HepG2 (cell line): Measurements from ENCODE around the gene OPRL1. TPM values are rescaled to one million over a fixed set of nuclear protein-coding genes. Genes with fewer than 3 reads are reported as not detected.

Experiments
- ATAC-seq: fragments of 200-7000 bp; cut with Tn5 transposase; 3 replicates; pipeline ENCODE4 v1.9.1; 2020; ENCODE audit warnings: mild to moderate bottlenecking, moderate library complexity
- BruUV-seq: library from RNA; stranded (reverse); fragments of 400-500 nt; replicated peaks from 2 replicates; lab custom pipeline; 2021; lab: Mats Ljungman, UMichigan
- CTCF ChIA-PET: fragments of 300-600 bp; formaldehyde crosslinking; extraction: SDS; loops from one replicate; lab custom pipeline; 2021; ENCODE audit warnings: low total read pairs, inconsistent platforms, low intra/inter-chr PET ratio; lab: Yijun Ruan, JAX
- POLR2A ChIA-PET: fragments of 350-600 bp; sonication (Branson Sonifier 250); formaldehyde crosslinking; loops from one replicate; lab custom pipeline; 2020; ENCODE audit warnings: antibody characterized with exemption, inconsistent platforms; lab: Yijun Ruan, JAX
- DNase-seq: peaks from one replicate; pipeline ENCODE4 v3.0.0-alpha.2; 2015; ENCODE audit warnings: low spot score
- FAIRE-seq: peaks from 3 replicates; lab custom pipeline; 2011; peaks lifted over from hg19 to GRCh38; lab: Jason Lieb, UNC
- H2AFZ ChIP-seq: one replicate; pipeline ENCODE4 v1.6.1; 2011; ENCODE audit warnings: low read length, inconsistent platforms
- H3K27ac ChIP-seq: fragments of 300-600 bp; 3 replicates; pipeline ENCODE4 v1.8.0; 2011; ENCODE audit warnings: mixed run types, mild to moderate bottlenecking, mixed read lengths, low read length, inconsistent platforms; ENCODE audit not compliant: insufficient read depth; ENCODE audit errors: extremely low read length
- H3K27me3 ChIP-seq, 2 experiments: fragments of 200-600 bp in 1 of 2; 2 replicates in 1 of 2; 3 replicates in 1 of 2; pipeline versions ENCODE4 v1.6.0 to v1.8.0; 2011; ENCODE audit warnings: low read length in 2 of 2, mild to moderate bottlenecking in 2 of 2, moderate library complexity in 2 of 2, inconsistent platforms in 1 of 2; ENCODE audit not compliant: insufficient read depth in 2 of 2, control insufficient read depth in 1 of 2
- H3K36me3 ChIP-seq, 2 experiments: fragments of 200-600 bp in 1 of 2; replicated peaks in 1 of 2; 2 replicates in 1 of 2; 3 replicates in 1 of 2; pipeline versions ENCODE4 v1.5.1 to v1.8.0; 2011; ENCODE audit warnings: low read length in 2 of 2, inconsistent platforms in 1 of 2; ENCODE audit not compliant: insufficient read depth in 2 of 2, control insufficient read depth in 1 of 2
- H3K4me1 ChIP-seq: 2 replicates; pipeline ENCODE4 v1.5.1; 2012; ENCODE audit warnings: low read length, inconsistent platforms; ENCODE audit not compliant: insufficient read depth
- H3K4me2 ChIP-seq: 2 replicates; pipeline ENCODE4 v1.6.0; 2011; ENCODE audit warnings: low read depth, low read length, inconsistent platforms
- H3K4me3 ChIP-seq, 3 experiments: fragments of 200-600 bp in 1 of 3; sonication (generic), shearing (Covaris generic) in 1 of 3; replicated peaks in 1 of 3; 2 replicates each; pipeline ENCODE4 v1.5.1; 2011 to 2016; ENCODE audit warnings: low read length in 3 of 3, inconsistent platforms in 2 of 3, low read depth in 2 of 3, mild to moderate bottlenecking in 2 of 3, control low read depth in 1 of 3, mixed read lengths in 1 of 3; ENCODE audit not compliant: insufficient read depth in 1 of 3
- H3K79me2 ChIP-seq: one replicate; pipeline ENCODE4 v1.6.1; 2011; ENCODE audit warnings: low read length, inconsistent platforms; ENCODE audit not compliant: insufficient read depth
- H3K9ac ChIP-seq: 2 replicates; pipeline ENCODE4 v1.6.0; 2011; ENCODE audit warnings: mild to moderate bottlenecking, low read depth, low read length, inconsistent platforms; ENCODE audit not compliant: insufficient read depth
- H3K9me3 ChIP-seq: 2 replicates; pipeline ENCODE4 v1.5.1; 2012; ENCODE audit warnings: mild to moderate bottlenecking, low read length
- H4K20me1 ChIP-seq: 2 replicates; pipeline ENCODE4 v1.6.0; 2011; ENCODE audit warnings: inconsistent platforms, mild to moderate bottlenecking, low read length, moderate library complexity; ENCODE audit not compliant: insufficient read depth
- AGO2 ChIP-seq: fragments of 200-400 bp; formaldehyde crosslinking; optimal IDR thresholded peaks from 2 replicates; pipeline ENCODE3; 2017; ENCODE audit warnings: mild to moderate bottlenecking, low read depth, low read length, moderate library complexity
- ATRX ChIP-seq: sonication (generic); formaldehyde crosslinking; IDR thresholded peaks from 2 replicates; pipeline ENCODE4 v1.4.0; 2020; ENCODE audit warnings: missing genetic modification reagents, borderline replicate concordance
- CEBPG ChIP-seq: IDR thresholded peaks from 2 replicates; pipeline ENCODE4 v1.6.1; 2016
- MLX ChIP-seq: IDR thresholded peaks from 2 replicates; pipeline ENCODE4 v1.6.1; 2016
- REPIN1 ChIP-seq: sonication (generic); formaldehyde crosslinking; IDR thresholded peaks from 2 replicates; pipeline ENCODE4 v1.8.0; 2022; ENCODE audit warnings: missing genetic modification reagents, low read depth, mild to moderate bottlenecking, borderline replicate concordance
- SMAD3 ChIP-seq: sonication (generic); formaldehyde crosslinking; IDR thresholded peaks from 2 replicates; pipeline ENCODE4 v1.4.0; 2020; ENCODE audit warnings: missing genetic modification reagents
- SRSF9 ChIP-seq: fragments of 200-400 bp; formaldehyde crosslinking; IDR thresholded peaks from 2 replicates; pipeline ENCODE4 v1.6.1; 2018; ENCODE audit warnings: borderline replicate concordance, mild to moderate bottlenecking, low read depth, low read length; ENCODE audit not compliant: insufficient read depth, poor library complexity, severe bottlenecking
- ZC3H13 ChIP-seq: sonication (generic); formaldehyde crosslinking; IDR thresholded peaks from 2 replicates; pipeline ENCODE4 v1.8.1; 2023; ENCODE audit warnings: mild to moderate bottlenecking, missing genetic modification reagents, moderate library complexity
- ZIK1 ChIP-seq: sonication (generic); formaldehyde crosslinking; IDR thresholded peaks from 2 replicates; pipeline ENCODE4 v1.5.0; 2020; ENCODE audit warnings: mild to moderate bottlenecking, low read depth, missing genetic modification reagents, borderline replicate concordance
- ZNF460 ChIP-seq: sonication (generic); formaldehyde crosslinking; IDR thresholded peaks from 2 replicates; pipeline ENCODE4 v1.5.1; 2020; ENCODE audit warnings: missing genetic modification reagents, mild to moderate bottlenecking, borderline replicate concordance
- ZNF749 ChIP-seq: sonication (generic); formaldehyde crosslinking; IDR thresholded peaks from 2 replicates; pipeline ENCODE4 v1.8.0; 2022; ENCODE audit warnings: mild to moderate bottlenecking, missing genetic modification reagents, moderate library complexity, borderline replicate concordance
- WGBS: methylation state at CpG from one replicate; pipeline ENCODE4 v1.1.6; 2017; ENCODE audit warnings: low lambda C conversion rate; 5-methylcytosine and 5-hydroxymethylcytosine counted together
- in situ Hi-C: cut with HindIII; loops from 2 replicates; pipeline ENCODE4 v1.10.0; 2017; ENCODE audit warnings: low pct_unique_long_range_greater_than_20kb; ENCODE audit not compliant: extremely low pct_ligation_motif_present
- intact Hi-C: fragments of 100-400 bp; cut with micrococcal nuclease; formaldehyde crosslinking; loops from one replicate; pipeline ENCODE4 v1.10.0; 2022; ENCODE audit not compliant: unreplicated experiment
- polyA plus RNA-seq, 8 experiments: library from polyadenylated mRNA; depleted of rRNA in 3 of 8; stranded (reverse) in 7 of 8; unstranded in 1 of 8; fragments of >200 nt; fragmentation: Illumina TruSeq in 4 of 8; extraction: Trizol in 4 of 8; gene quantifications; 2 replicates each; pipeline versions ENCODE4 v1.2.1 to v1.2.3, GENCODE V29; 2011 to 2016; ENCODE audit warnings: low read depth in 4 of 8, missing spikeins in 1 of 8, mixed read lengths in 1 of 8; ENCODE audit not compliant: insufficient read depth in 1 of 8
- total RNA-seq, 5 experiments: library from RNA; depleted of rRNA; stranded (reverse); fragments of >200 nt; fragmentation: Illumina TruSeq; extraction: Trizol; gene quantifications; 2 replicates each; pipeline ENCODE4 v1.2.3, GENCODE V29; 2016; ENCODE audit warnings: low read depth in 1 of 5
- TF ChIP-seq, protein P1 (sequence below): sonication (generic); formaldehyde crosslinking; IDR thresholded peaks from 2 replicates; pipeline ENCODE4 v1.5.0; 2020; ENCODE audit warnings: mild to moderate bottlenecking, missing genetic modification reagents
- TF ChIP-seq, protein P2 (sequence below): sonication (generic); formaldehyde crosslinking; IDR thresholded peaks from 2 replicates; pipeline ENCODE4 v1.5.0; 2020; ENCODE audit warnings: missing genetic modification reagents
- TF ChIP-seq, protein P3 (sequence below): sonication (generic); formaldehyde crosslinking; IDR thresholded peaks from 2 replicates; pipeline ENCODE4 v1.8.0; 2022; ENCODE audit warnings: missing genetic modification reagents, low read depth, mild to moderate bottlenecking, borderline replicate concordance
- TF ChIP-seq, protein P4 (sequence below): sonication (generic); formaldehyde crosslinking; IDR thresholded peaks from 2 replicates; pipeline ENCODE4 v1.8.0; 2022; ENCODE audit warnings: missing genetic modification reagents, mild to moderate bottlenecking, moderate library complexity, borderline replicate concordance

Gene OPRL1
- total and polyA plus RNA-seq, 2 of the 13 experiments (the other 11 are each of a cell fraction or from before 2014, with no cell fraction given) = 0.35 to 0.71 TPM

GRCh38 chr20:64062596-64063388 lies 17.1 kb upstream of the OPRL1 start, which contains the start of gene TCEA2:
TCEA2 (plus strand) TSS chr20:64063198; CDS start chr20:64063313, 115 bp downstream.
- no peak within 1 kb of the TSS for H2AFZ ChIP-seq
- 3% methylated on average over 74 of the region's 85 CpGs for WGBS
- ChIA-PET POLR2A (interaction anchor here (0.6 to 4.6 kb wide), 23 partner anchors 10 to 421 kb away, joined by 3 to 113 read pairs (median 5); partner anchors contain the start of genes C20orf204, LKAAEAR1, OPRL1 and PRPF6), CTCF (interaction anchor here (1.5 kb wide), 1 partner anchor 82 kb away, joined by 4 read pairs; the partner anchor contains the start of gene PRPF6)
- H3K4me1 ChIP-seq = peaks cover 65% of the 10 kb centered on the region
- peak within 1 kb of the TSS; percentile 82 for H3K9ac ChIP-seq
- H3K4me2 ChIP-seq = peak within 1 kb of the TSS; percentile 95
- BruUV-seq = no TSS peak
- peak within 1 kb of the TSS; percentile 78 for H3K27ac ChIP-seq
- no peaks in the 10 kb centered on the region for H3K36me3 ChIP-seq
- H4K20me1 ChIP-seq = peaks cover 4% of the 10 kb centered on the region; the same call in 1 of the 2 replicates
- H3K9me3 ChIP-seq = no peaks in the 10 kb centered on the region
- H3K79me2 ChIP-seq = no peaks in the 10 kb centered on the region
- DNase-seq (peak; percentile 96), FAIRE-seq (peak; percentile 85), ATAC-seq (peak; percentile 76)
- H3K4me3 ChIP-seq = peak within 1 kb of the TSS; percentile 82 to 98 (median 90)
- in situ Hi-C loops = no loop called here
- H3K27me3 ChIP-seq = peaks cover 0 to 3% of the 10 kb centered on the region in 2 experiments; a peak in 2 of 5 replicates
- intact Hi-C loops = no loop called here
- TF ChIP-seq CEBPG (CRISPR knock-in tag) = peak; percentile 41
- TF ChIP-seq ZIK1 (CRISPR knock-in tag) = peak; percentile 80; the same call in 1 of the 2 replicates
- peak; percentile 76 for TF ChIP-seq REPIN1 (CRISPR knock-in tag)
- peak; percentile 98 for TF ChIP-seq AGO2
- peak; percentile 99 for TF ChIP-seq ZC3H13 (CRISPR knock-in tag)
- peak; percentile 41; the same call in 1 of the 2 replicates for TF ChIP-seq MLX
- TF ChIP-seq, protein P1, sequence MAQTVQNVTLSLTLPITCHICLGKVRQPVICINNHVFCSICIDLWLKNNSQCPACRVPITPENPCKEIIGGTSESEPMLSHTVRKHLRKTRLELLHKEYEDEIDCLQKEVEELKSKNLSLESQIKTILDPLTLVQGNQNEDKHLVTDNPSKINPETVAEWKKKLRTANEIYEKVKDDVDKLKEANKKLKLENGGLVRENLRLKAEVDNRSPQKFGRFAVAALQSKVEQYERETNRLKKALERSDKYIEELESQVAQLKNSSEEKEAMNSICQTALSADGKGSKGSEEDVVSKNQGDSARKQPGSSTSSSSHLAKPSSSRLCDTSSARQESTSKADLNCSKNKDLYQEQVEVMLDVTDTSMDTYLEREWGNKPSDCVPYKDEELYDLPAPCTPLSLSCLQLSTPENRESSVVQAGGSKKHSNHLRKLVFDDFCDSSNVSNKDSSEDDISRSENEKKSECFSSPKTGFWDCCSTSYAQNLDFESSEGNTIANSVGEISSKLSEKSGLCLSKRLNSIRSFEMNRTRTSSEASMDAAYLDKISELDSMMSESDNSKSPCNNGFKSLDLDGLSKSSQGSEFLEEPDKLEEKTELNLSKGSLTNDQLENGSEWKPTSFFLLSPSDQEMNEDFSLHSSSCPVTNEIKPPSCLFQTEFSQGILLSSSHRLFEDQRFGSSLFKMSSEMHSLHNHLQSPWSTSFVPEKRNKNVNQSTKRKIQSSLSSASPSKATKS = no peak
- TF ChIP-seq, protein P2, sequence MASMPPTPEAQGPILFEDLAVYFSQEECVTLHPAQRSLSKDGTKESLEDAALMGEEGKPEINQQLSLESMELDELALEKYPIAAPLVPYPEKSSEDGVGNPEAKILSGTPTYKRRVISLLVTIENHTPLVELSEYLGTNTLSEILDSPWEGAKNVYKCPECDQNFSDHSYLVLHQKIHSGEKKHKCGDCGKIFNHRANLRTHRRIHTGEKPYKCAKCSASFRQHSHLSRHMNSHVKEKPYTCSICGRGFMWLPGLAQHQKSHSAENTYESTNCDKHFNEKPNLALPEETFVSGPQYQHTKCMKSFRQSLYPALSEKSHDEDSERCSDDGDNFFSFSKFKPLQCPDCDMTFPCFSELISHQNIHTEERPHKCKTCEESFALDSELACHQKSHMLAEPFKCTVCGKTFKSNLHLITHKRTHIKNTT (CRISPR knock-in tag) = peak; percentile 100
- TF ChIP-seq ATRX (CRISPR knock-in tag) = no peak
- 0 out of 2 replicates have a peak, but pooled peaks have one; percentile 44 for TF ChIP-seq ZNF460 (CRISPR knock-in tag)
- peak; percentile 91 for TF ChIP-seq SMAD3 (CRISPR knock-in tag)
- TF ChIP-seq, protein P3, sequence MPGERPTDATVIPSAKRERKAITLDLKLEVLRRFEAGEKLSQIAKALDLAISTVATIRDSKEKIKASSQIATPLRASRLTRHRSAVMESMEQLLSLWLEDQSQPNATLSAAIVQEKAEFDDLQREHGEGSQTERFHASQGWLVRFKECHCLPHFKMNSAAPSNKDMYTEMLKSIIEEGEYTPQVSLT (CRISPR knock-in tag) = no peak; the same call in 1 of the 2 replicates
- TF ChIP-seq, protein P4, sequence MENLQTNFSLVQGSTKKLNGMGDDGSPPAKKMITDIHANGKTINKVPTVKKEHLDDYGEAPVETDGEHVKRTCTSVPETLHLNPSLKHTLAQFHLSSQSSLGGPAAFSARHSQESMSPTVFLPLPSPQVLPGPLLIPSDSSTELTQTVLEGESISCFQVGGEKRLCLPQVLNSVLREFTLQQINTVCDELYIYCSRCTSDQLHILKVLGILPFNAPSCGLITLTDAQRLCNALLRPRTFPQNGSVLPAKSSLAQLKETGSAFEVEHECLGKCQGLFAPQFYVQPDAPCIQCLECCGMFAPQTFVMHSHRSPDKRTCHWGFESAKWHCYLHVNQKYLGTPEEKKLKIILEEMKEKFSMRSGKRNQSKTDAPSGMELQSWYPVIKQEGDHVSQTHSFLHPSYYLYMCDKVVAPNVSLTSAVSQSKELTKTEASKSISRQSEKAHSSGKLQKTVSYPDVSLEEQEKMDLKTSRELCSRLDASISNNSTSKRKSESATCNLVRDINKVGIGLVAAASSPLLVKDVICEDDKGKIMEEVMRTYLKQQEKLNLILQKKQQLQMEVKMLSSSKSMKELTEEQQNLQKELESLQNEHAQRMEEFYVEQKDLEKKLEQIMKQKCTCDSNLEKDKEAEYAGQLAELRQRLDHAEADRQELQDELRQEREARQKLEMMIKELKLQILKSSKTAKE (CRISPR knock-in tag) = peak; percentile 30; the same call in 1 of the 2 replicates
- peak; percentile 79 for TF ChIP-seq ZNF749 (CRISPR knock-in tag)
- no peak for TF ChIP-seq SRSF9
